AG08395 (cell line): Measurements from ENCODE around the gene ZNF701.
A peak's percentile ranks its signal among the peaks of the same experiment; 100 is the strongest.
"Not testable (repeated sequence)": the region's sequence is repeated elsewhere in the genome, so short reads cannot be mapped to it uniquely, and the experiment has no call there.

ENCODE experiments used
- DNase-seq: peaks from one replicate; pipeline ENCODE4 v3.0.0; 2012; ENCODE audit warnings: mixed read lengths, low spot score

The ZNF701 gene

GRCh38 chr19:52570000-52570861 is at the start of gene ZNF701:
ZNF701 (plus strand) TSS chr19:52570287; CDS start chr19:52574148, 3,861 bp downstream.
- DNase-seq: peak; percentile 94

- no peak for DNase-seq
Observed at GRCh38 chr19:52522551-52522950, 47.5 kb upstream of the ZNF701 start.

- no peak for DNase-seq
Observed at GRCh38 chr19:52524086-52524485, 46.0 kb upstream of the ZNF701 start.

- peak; percentile 89 for DNase-seq
Observed at GRCh38 chr19:52527134-52527955, 42.7 kb upstream of the ZNF701 start, which contains the start of gene ZNF808. ZNF808 (plus strand) TSS chr19:52527668; CDS start chr19:52543285, 15,617 bp downstream.

- DNase-seq: peak; percentile 3
Observed at GRCh38 chr19:52527956-52528351, 42.1 kb upstream of the ZNF701 start.

- DNase-seq: no peak
Observed at GRCh38 chr19:52532480-52532879, 37.6 kb upstream of the ZNF701 start.

GRCh38 chr19:52533901-52534300 is 36.2 kb upstream of the ZNF701 start:
- DNase-seq: no peak

- DNase-seq: not testable (repeated sequence)
Observed at GRCh38 chr19:52535385-52535770, 34.7 kb upstream of the ZNF701 start.

GRCh38 chr19:52535771-52536447 is 34.2 kb upstream of the ZNF701 start:
- peak; percentile 80 for DNase-seq

GRCh38 chr19:52536448-52536800 is 33.7 kb upstream of the ZNF701 start:
- peak; percentile 2 for DNase-seq

GRCh38 chr19:52538815-52539214 is 31.3 kb upstream of the ZNF701 start:
- DNase-seq: not testable (repeated sequence)

GRCh38 chr19:52541176-52541575 is 28.9 kb upstream of the ZNF701 start:
- DNase-seq: not testable (repeated sequence)

GRCh38 chr19:52541608-52542007 is 28.5 kb upstream of the ZNF701 start:
- no peak for DNase-seq

GRCh38 chr19:52542541-52542940 is 27.5 kb upstream of the ZNF701 start:
- DNase-seq: not testable (repeated sequence)

- DNase-seq: no peak
Observed at GRCh38 chr19:52542984-52543664, 27.0 kb upstream of the ZNF701 start.

GRCh38 chr19:52554216-52554971 is 15.7 kb upstream of the ZNF701 start:
- no peak for DNase-seq

GRCh38 chr19:52557231-52557995 is 12.7 kb upstream of the ZNF701 start:
- DNase-seq: no peak

GRCh38 chr19:52558732-52559445 is 11.2 kb upstream of the ZNF701 start:
- DNase-seq: not testable (repeated sequence)

GRCh38 chr19:52561611-52562010 is 8.5 kb upstream of the ZNF701 start:
- not testable (repeated sequence) for DNase-seq
